Lower lobe of right lung (tissue), 2 donors: Measurements from ENCODE around the gene IFIH1. TPM values are rescaled to one million over a fixed set of nuclear protein-coding genes. Genes with fewer than 3 reads are reported as not detected.

Source experiments
- ATAC-seq, 2 donors: fragments of 200-7000 bp; cut with Tn5 transposase; one replicate each; pipeline ENCODE4 v1.9.1; 2020 to 2022; ENCODE audit warnings: mild to moderate bottlenecking in 2 of 2, moderate library complexity in 2 of 2
- DNase-seq: peaks from one replicate; pipeline ENCODE4 v3.0.0-alpha.2; 2020
- H3K27ac ChIP-seq: fragments of 200-600 bp; one replicate; pipeline ENCODE4 v1.8.0; 2022
- H3K27me3 ChIP-seq: fragments of 200-600 bp; one replicate; pipeline ENCODE4 v1.8.0; 2022; ENCODE audit warnings: low read depth
- H3K36me3 ChIP-seq: fragments of 200-600 bp; one replicate; pipeline ENCODE4 v1.8.0; 2022; ENCODE audit warnings: mild to moderate bottlenecking
- H3K4me1 ChIP-seq: fragments of 200-600 bp; one replicate; pipeline ENCODE4 v1.8.0; 2022
- H3K4me3 ChIP-seq: fragments of 200-600 bp; one replicate; pipeline ENCODE4 v1.8.0; 2022; ENCODE audit warnings: mild to moderate bottlenecking
- H3K9me3 ChIP-seq: fragments of 200-600 bp; one replicate; pipeline ENCODE4 v1.8.0; 2022
- intact Hi-C: fragments of 100-400 bp; cut with DNase I; formaldehyde crosslinking; loops from one replicate; pipeline ENCODE4 v1.11.0; 2022
- total RNA-seq: library from RNA; stranded (reverse); fragmentation: NEBNext Ultra II Directional; extraction: Animal tissue kit (Norgen Biotek cat#: 25700); gene quantifications from one replicate; pipeline ENCODE4 v1.2.1, GENCODE V29; 2021
- TF ChIP-seq, protein P1 (sequence below): fragments of 200-600 bp; IDR thresholded peaks from one replicate; pipeline ENCODE4 v1.8.0; 2022; ENCODE audit warnings: antibody characterized with exemption, mild to moderate bottlenecking
- donor health status: DM: no; HTN: yes; CAD: no; lungs with severe emphysema.

The IFIH1 gene
- total RNA-seq, 1 donor from 2014 or later, result 44.1 TPM

DNA sequence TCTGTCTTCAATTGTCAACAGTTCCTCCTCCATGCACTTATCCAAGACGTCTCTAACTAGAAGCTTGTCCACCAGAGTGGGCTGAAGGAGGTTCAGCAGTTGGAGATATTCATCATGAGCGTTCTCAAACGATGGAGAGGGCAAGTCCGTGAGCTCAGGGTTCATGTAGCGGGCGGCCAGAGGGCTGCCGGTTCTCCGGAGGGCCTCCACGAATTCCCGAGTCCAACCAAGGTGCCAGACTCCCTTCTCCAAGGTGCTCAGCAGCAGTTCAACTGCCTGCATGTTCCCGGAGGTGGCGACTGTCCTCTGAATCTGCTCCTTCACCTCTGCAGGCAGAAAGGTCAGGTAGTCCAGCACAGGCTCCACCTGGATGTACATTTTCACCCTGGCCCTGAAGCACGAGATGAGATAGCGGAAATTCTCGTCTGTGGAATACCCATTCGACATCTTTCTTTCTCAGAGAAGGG lies 590 bp downstream of the IFIH1 start:
- Histone ChIP-seq H3K4me3 (peak overlapping the region; percentile 77), H3K27ac (peak overlapping the region; percentile 97), H3K9me3 (no peaks in the 10 kb centered on the region), H3K27me3 (no peaks in the 10 kb centered on the region), H3K4me1 (peaks cover 51% of the 10 kb centered on the region), H3K36me3 (no peaks in the 10 kb centered on the region)
- TF ChIP-seq, protein P1, sequence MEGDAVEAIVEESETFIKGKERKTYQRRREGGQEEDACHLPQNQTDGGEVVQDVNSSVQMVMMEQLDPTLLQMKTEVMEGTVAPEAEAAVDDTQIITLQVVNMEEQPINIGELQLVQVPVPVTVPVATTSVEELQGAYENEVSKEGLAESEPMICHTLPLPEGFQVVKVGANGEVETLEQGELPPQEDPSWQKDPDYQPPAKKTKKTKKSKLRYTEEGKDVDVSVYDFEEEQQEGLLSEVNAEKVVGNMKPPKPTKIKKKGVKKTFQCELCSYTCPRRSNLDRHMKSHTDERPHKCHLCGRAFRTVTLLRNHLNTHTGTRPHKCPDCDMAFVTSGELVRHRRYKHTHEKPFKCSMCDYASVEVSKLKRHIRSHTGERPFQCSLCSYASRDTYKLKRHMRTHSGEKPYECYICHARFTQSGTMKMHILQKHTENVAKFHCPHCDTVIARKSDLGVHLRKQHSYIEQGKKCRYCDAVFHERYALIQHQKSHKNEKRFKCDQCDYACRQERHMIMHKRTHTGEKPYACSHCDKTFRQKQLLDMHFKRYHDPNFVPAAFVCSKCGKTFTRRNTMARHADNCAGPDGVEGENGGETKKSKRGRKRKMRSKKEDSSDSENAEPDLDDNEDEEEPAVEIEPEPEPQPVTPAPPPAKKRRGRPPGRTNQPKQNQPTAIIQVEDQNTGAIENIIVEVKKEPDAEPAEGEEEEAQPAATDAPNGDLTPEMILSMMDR, result no peak
- DNase-seq (peak; percentile 52), ATAC-seq (peak; percentile 52 to 63)
- intact Hi-C loops, result no loop called here

DNA sequence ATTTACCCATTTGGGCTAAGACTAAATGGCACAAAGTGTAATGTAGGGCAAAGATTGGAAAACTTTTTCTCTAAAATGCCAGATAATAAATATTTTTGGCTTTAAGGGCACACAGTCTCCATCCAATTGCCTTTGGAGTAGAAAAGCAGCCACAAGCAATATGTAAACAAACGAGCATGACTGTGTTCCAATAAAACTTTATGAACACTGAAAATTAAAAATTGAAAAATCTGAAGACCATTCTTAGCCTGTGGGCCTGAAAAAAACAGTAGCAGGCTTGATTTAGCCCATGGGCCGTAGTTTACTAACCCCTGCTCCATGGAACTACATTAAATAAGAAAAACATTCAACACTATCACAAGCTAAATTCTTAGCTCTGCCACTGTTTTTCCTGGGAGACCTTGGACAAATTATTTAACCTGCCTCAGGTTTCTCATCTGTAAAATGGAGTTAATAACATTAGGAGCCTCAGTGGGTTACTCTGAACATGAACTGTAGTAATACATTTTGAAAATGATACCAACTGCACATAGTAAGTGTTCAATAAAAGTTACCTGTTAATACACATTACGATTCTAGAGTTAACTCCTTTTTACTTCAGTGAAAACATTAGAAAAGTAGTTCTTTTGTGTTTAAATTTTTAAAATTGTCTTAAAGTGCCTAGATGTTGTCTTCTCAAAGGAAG lies 1.3 kb downstream of the IFIH1 start:
- Histone ChIP-seq H3K27me3 (no peaks in the 10 kb centered on the region), H3K9me3 (no peaks in the 10 kb centered on the region), H3K4me1 (peaks cover 51% of the 10 kb centered on the region), H3K4me3 (peak overlapping the region; percentile 77), H3K36me3 (no peaks in the 10 kb centered on the region), H3K27ac (peak overlapping the region; percentile 97)
- intact Hi-C loops, result no loop called here
- ATAC-seq (no peak), DNase-seq (no peak)
- TF ChIP-seq, protein P1, result no peak

DNA sequence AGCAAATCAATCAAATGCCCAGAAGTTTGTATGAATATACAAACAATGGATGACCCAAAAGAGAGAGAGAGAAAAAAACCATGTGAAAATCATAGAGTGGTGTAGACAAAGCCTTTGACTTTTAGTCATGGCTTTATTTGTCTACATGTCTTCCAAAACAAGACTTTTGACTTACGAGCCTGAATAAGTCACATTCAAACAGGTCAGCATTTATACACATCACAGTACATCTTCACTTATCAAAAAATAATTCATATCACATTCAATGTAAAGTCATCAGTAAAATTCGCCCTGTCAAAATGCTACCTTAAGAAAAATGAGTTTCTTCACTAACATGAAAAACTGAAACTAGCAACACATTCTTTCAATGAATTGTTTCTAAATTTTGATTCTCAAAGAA lies 1.9 kb downstream of the IFIH1 start:
- intact Hi-C loops, result no loop called here
- Histone ChIP-seq H3K4me3 (peak overlapping the region; percentile 77), H3K4me1 (peaks cover 51% of the 10 kb centered on the region)

DNA sequence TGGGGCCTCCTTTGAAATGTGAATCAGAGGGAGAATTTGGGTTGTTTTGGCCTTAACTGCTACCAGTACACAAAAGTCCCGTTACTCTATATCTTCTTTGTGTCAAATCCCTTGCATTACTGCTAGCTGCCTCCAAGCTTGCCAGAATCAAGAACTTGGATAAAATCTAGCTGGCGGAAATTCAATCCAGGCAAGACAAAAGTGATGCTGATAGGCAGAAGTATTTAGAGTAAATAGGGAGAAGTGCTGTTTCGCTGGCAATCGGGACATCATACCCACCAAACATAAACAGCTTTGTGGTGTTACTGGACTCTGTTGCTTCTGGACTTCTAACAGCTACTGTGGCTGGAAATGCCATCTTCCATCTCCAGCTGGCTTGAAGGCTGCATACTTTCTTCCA lies 2.5 kb downstream of the IFIH1 start:
- Histone ChIP-seq H3K36me3 (peaks cover under 1% of the 10 kb centered on the region), H3K4me1 (peaks cover 46% of the 10 kb centered on the region), H3K27ac (no peak overlapping the region), H3K4me3 (peak overlapping the region; percentile 77), H3K9me3 (no peaks in the 10 kb centered on the region), H3K27me3 (no peaks in the 10 kb centered on the region)
- no peak for DNase-seq
- TF ChIP-seq, protein P1, result no peak
- intact Hi-C loops, result no loop called here
- no peak for ATAC-seq

More for the DNA sequence above, 1.9 kb downstream of the IFIH1 start:
- ATAC-seq (no peak), DNase-seq (no peak)
- Histone ChIP-seq H3K9me3 (no peaks in the 10 kb centered on the region), H3K36me3 (no peaks in the 10 kb centered on the region), H3K27me3 (no peaks in the 10 kb centered on the region), H3K27ac (no peak overlapping the region)
- TF ChIP-seq, protein P1, result no peak

DNA sequence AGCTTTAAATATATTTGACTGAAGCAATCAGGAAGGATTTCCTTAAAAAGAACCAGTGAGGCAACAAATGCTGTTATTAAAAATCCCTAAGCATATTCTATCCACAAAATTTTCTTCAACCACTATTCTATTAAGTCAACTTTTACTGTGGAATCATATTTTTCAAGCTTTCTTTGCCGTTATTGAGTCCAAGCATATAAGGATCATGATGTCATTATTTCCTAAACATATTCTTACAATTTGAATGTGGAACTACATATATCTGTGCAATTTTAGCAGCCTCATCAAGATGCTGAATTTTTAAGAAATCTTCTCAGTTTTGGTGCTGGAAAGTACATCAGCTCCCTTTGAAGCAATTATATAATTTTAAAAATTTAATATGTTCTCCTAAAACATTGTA lies 5.6 kb downstream of the IFIH1 start:
- H3K4me1 ChIP-seq, result peaks cover 27% of the 10 kb centered on the region
- H3K27ac ChIP-seq, result no peak overlapping the region
- H3K9me3 ChIP-seq, result no peaks in the 10 kb centered on the region
- H3K36me3 ChIP-seq, result peaks cover 27% of the 10 kb centered on the region
- intact Hi-C loops, result no loop called here
- ATAC-seq (no peak), DNase-seq (no peak)
- TF ChIP-seq, protein P1, result no peak
- H3K4me3 ChIP-seq, result no peak overlapping the region
- no peaks in the 10 kb centered on the region for H3K27me3 ChIP-seq
